WTC11 (cell line): ENCODE data around the gene NIFK. TPM values are rescaled to one million over a fixed set of nuclear protein-coding genes. Genes with fewer than 3 reads are reported as not detected.
A peak's percentile ranks its signal among the peaks of the same experiment; 100 is the strongest.

Experiments used
- ATAC-seq: fragments of 200-7000 bp; cut with Tn5 transposase; 2 replicates; pipeline ENCODE4 v1.10.0; 2021; ENCODE audit warnings: mild to moderate bottlenecking, moderate library complexity
- CTCF ChIA-PET: fragments of 300-600 bp; sonication (Branson Sonifier 250); formaldehyde crosslinking; loops from one replicate; lab custom pipeline; 2021; ENCODE audit warnings: antibody characterized with exemption; lab: Charles Lee
- POLR2A ChIA-PET: fragments of 350-600 bp; sonication (Branson Sonifier 250); formaldehyde crosslinking; loops from one replicate; lab custom pipeline; 2021; ENCODE audit warnings: antibody characterized with exemption; lab: Charles Lee
- DNase-seq: peaks from one replicate; pipeline ENCODE4 v3.0.0; 2021; ENCODE audit warnings: low spot score
- H3K27ac Mint-ChIP-seq: 2 replicates; pipeline ENCODE4 v1.8.0; 2021; ENCODE audit warnings: mixed read lengths
- H3K27me3 Mint-ChIP-seq: 2 replicates; pipeline ENCODE4 v1.8.0; 2021; ENCODE audit warnings: low read depth, mild to moderate bottlenecking, moderate library complexity, mixed read lengths
- H3K36me3 Mint-ChIP-seq: 2 replicates; pipeline ENCODE4 v1.8.0; 2021; ENCODE audit warnings: mixed read lengths
- H3K4me1 Mint-ChIP-seq: 2 replicates; pipeline ENCODE4 v1.8.0; 2022; ENCODE audit warnings: mixed read lengths
- H3K4me3 Mint-ChIP-seq: 2 replicates; pipeline ENCODE4 v1.8.0; 2021; ENCODE audit warnings: mild to moderate bottlenecking, moderate library complexity, mixed read lengths
- H3K9me3 Mint-ChIP-seq: 2 replicates; pipeline ENCODE4 v1.8.0; 2021; ENCODE audit warnings: mixed read lengths
- ATF1 ChIP-seq: sonication (generic); formaldehyde crosslinking; IDR thresholded peaks from 2 replicates; pipeline ENCODE4 v1.8.1; 2023; ENCODE audit warnings: mild to moderate bottlenecking, moderate library complexity, missing genetic modification reagents
- CBFB ChIP-seq: sonication (generic); formaldehyde crosslinking; IDR thresholded peaks from 2 replicates; pipeline ENCODE4 v1.8.1; 2022; ENCODE audit warnings: mild to moderate bottlenecking, low read depth, missing genetic modification reagents
- CTCF ChIP-seq: fragments of 200-600 bp; IDR thresholded peaks from 2 replicates; pipeline ENCODE4 v1.8.0; 2022; ENCODE audit warnings: antibody characterized with exemption
- E2F4 ChIP-seq: sonication (generic); formaldehyde crosslinking; IDR thresholded peaks from 2 replicates; pipeline ENCODE4 v1.8.1; 2022; ENCODE audit warnings: low read depth, mild to moderate bottlenecking, moderate library complexity, missing genetic modification reagents, borderline replicate concordance
- FOXJ3 ChIP-seq: sonication (generic); formaldehyde crosslinking; IDR thresholded peaks from 2 replicates; pipeline ENCODE4 v1.9.0; 2021; ENCODE audit warnings: missing genetic modification reagents, mild to moderate bottlenecking, borderline replicate concordance
- IRF2 ChIP-seq: sonication (generic); formaldehyde crosslinking; IDR thresholded peaks from 2 replicates; pipeline ENCODE4 v1.8.0; 2022; ENCODE audit warnings: low read depth, missing genetic modification reagents, borderline replicate concordance
- MLX ChIP-seq: sonication (generic); formaldehyde crosslinking; IDR thresholded peaks from 2 replicates; pipeline ENCODE4 v1.8.1; 2023; ENCODE audit warnings: mild to moderate bottlenecking, missing genetic modification reagents, moderate library complexity
- MYBL2 ChIP-seq: sonication (generic); formaldehyde crosslinking; IDR thresholded peaks from 2 replicates; pipeline ENCODE4 v1.8.1; 2023; ENCODE audit warnings: mild to moderate bottlenecking, moderate library complexity, missing genetic modification reagents
- PRDM15 ChIP-seq: sonication (generic); formaldehyde crosslinking; IDR thresholded peaks from 2 replicates; pipeline ENCODE4 v1.8.0; 2022; ENCODE audit warnings: missing genetic modification reagents
- PRRX2 ChIP-seq: fragments of 250-450 bp; sonication (Bioruptor Pico); IDR thresholded peaks from 2 replicates; pipeline ENCODE4 v1.8.0; 2021; ENCODE audit warnings: mild to moderate bottlenecking
- RORB ChIP-seq: fragments of 250-450 bp; sonication (Bioruptor Pico); IDR thresholded peaks from 2 replicates; pipeline ENCODE4 v1.9.0; 2021; ENCODE audit warnings: mild to moderate bottlenecking
- SMAD3 ChIP-seq: sonication (generic); formaldehyde crosslinking; IDR thresholded peaks from 2 replicates; pipeline ENCODE4 v1.8.0; 2022; ENCODE audit warnings: missing genetic modification reagents, mild to moderate bottlenecking, borderline replicate concordance
- TP53 ChIP-seq: sonication (generic); formaldehyde crosslinking; IDR thresholded peaks from 2 replicates; pipeline ENCODE4 v1.8.1; 2023; ENCODE audit warnings: mild to moderate bottlenecking, missing genetic modification reagents
- ZNF219 ChIP-seq: sonication (generic); formaldehyde crosslinking; IDR thresholded peaks from 2 replicates; pipeline ENCODE4 v1.8.0; 2023; ENCODE audit warnings: missing genetic modification reagents, mild to moderate bottlenecking, borderline replicate concordance
- ZNF425 ChIP-seq: fragments of 250-450 bp; sonication (Bioruptor Pico); conservative IDR thresholded peaks from 2 replicates; pipeline ENCODE4 v1.9.0; 2021; ENCODE audit warnings: mild to moderate bottlenecking
- ZNF512 ChIP-seq: sonication (generic); formaldehyde crosslinking; IDR thresholded peaks from 2 replicates; pipeline ENCODE4 v1.8.1; 2022; ENCODE audit warnings: missing genetic modification reagents, borderline replicate concordance
- ZNF671 ChIP-seq: fragments of 250-450 bp; sonication (Bioruptor Pico); IDR thresholded peaks from 2 replicates; pipeline ENCODE4 v1.8.0; 2021; ENCODE audit warnings: mild to moderate bottlenecking
- ZSCAN18 ChIP-seq: fragments of 250-450 bp; sonication (Bioruptor Pico); IDR thresholded peaks from 2 replicates; pipeline ENCODE4 v2.1.2; 2022; ENCODE audit warnings: mild to moderate bottlenecking, moderate library complexity
- total RNA-seq: library from RNA; stranded (reverse); gene quantifications from 3 replicates; pipeline ENCODE4 v1.2.3, GENCODE V29; 2021

Gene NIFK
- total RNA-seq, 1 experiment from 2014 or later: 91.3 TPM

GRCh38 chr2:121771976-121772742 lies 35.5 kb upstream of the NIFK start (continued):
- no peak for TF ChIP-seq CTCF
- no peak for TF ChIP-seq ZNF219 (CRISPR knock-in tag)
- no peak for TF ChIP-seq TP53 (CRISPR knock-in tag)
- TF ChIP-seq ZNF512 (CRISPR knock-in tag): no peak
- TF ChIP-seq ATF1 (CRISPR knock-in tag): no peak
- TF ChIP-seq E2F4 (CRISPR knock-in tag): no peak
- no peak for TF ChIP-seq RORB
- TF ChIP-seq CBFB (CRISPR knock-in tag): no peak
- TF ChIP-seq ZSCAN18 (CRISPR knock-in tag): no peak
- no peak for TF ChIP-seq MLX (CRISPR knock-in tag)
- TF ChIP-seq FOXJ3 (CRISPR knock-in tag): no peak
- TF ChIP-seq, all 79 proteins: peak for 0

GRCh38 chr2:121768143-121768755 lies 31.6 kb upstream of the NIFK start:
- no peak overlapping the region for H3K4me3 Mint-ChIP-seq
- peak overlapping the region; percentile 67 for H3K27ac Mint-ChIP-seq
- peaks cover 54% of the 10 kb centered on the region for H3K36me3 Mint-ChIP-seq
- TF ChIP-seq SMAD3 (CRISPR knock-in tag) (no peak), IRF2 (CRISPR knock-in tag) (no peak), MYBL2 (CRISPR knock-in tag) (no peak), PRRX2 (CRISPR knock-in tag) (no peak), ZNF671 (CRISPR knock-in tag) (no peak), ZNF425 (CRISPR knock-in tag) (no peak), CTCF (no peak), PRDM15 (CRISPR knock-in tag) (no peak)

More at GRCh38 chr2:121768143-121768755, 31.6 kb upstream of the NIFK start:
- ChIA-PET CTCF (interaction anchor here (1.4 kb wide), 1 partner anchor 43 kb away, joined by 13 read pairs; no protein-coding TSS in a partner anchor), POLR2A (interaction anchor here (0.6 kb wide), 1 partner anchor 10 kb away, joined by 4 read pairs; no protein-coding TSS in a partner anchor)
- peaks cover 9% of the 10 kb centered on the region for H3K4me1 Mint-ChIP-seq
- H3K9me3 Mint-ChIP-seq: no peaks in the 10 kb centered on the region
- H3K27me3 Mint-ChIP-seq: no peaks in the 10 kb centered on the region
- ATAC-seq (no peak; the same call in 1 of the 2 replicates), DNase-seq (no peak)
